AG04450 (cell line): Measurements from ENCODE around the gene ID1. TPM values are rescaled to one million over a fixed set of nuclear protein-coding genes. Genes with fewer than 3 reads are reported as not detected.

Experiments
- CTCF ChIA-PET: fragments of 300-600, 350-600 bp; formaldehyde crosslinking; extraction: SDS; loops from one replicate; lab custom pipeline; 2022; ENCODE audit warnings: antibody characterized with exemption, inconsistent platforms; lab: Charles Lee
- POLR2A ChIA-PET: fragments of 350-600 bp; formaldehyde crosslinking; extraction: SDS; loops from one replicate; lab custom pipeline; 2021; ENCODE audit warnings: antibody characterized with exemption, inconsistent platforms; lab: Yijun Ruan, JAX
- DNase-seq: peaks from one replicate; pipeline ENCODE4 v3.0.0-alpha.2; 2011; ENCODE audit warnings: low read depth, low spot score
- H3K27ac ChIP-seq: one replicate; pipeline ENCODE4 v1.5.1; 2012; ENCODE audit warnings: low read depth, low read length, control low read depth
- H3K27me3 ChIP-seq: one replicate; pipeline ENCODE4 v1.6.0; 2012; ENCODE audit warnings: low read length; ENCODE audit not compliant: control insufficient read depth, insufficient read depth
- H3K4me3 ChIP-seq: 2 replicates; pipeline ENCODE4 v1.5.1; 2011; ENCODE audit warnings: mild to moderate bottlenecking, low read depth, low read length, control low read depth
- H3K9me3 ChIP-seq: 2 replicates; pipeline ENCODE4 v1.5.1; 2012; ENCODE audit warnings: low read length; ENCODE audit not compliant: control insufficient read depth, insufficient read depth
- polyA plus RNA-seq: library from polyadenylated mRNA; depleted of rRNA; stranded (reverse); fragments of >200 nt; gene quantifications from 2 replicates; pipeline ENCODE4 v1.2.3, GENCODE V29; 2011
- TF ChIP-seq, protein P1 (sequence below): IDR thresholded peaks from 2 replicates; pipeline ENCODE4 v1.5.1; 2011; ENCODE audit warnings: low read depth, low read length, control low read depth, inconsistent platforms

Gene ID1
- polyA plus RNA-seq, 1 experiment = 7.8 TPM

DNA sequence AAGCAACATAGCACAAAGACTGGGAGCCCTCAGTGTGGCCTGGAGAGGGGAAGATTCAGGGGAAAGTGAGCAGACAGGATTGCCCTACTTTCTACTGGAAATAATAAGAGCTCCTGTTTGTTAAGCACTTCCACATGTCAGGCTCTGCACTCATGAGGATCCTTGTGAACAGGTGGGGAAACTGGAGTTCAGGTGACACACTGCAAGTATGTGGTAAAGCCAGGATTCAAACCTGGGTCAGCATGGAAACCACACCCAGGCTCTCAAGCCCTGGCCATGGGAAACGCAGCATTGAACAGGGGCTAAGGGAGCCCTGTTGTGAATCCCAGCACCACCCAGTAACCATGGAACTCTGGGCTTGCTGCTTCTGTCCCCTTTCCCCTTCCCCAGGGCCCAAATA, 42.8 kb upstream of the ID1 start:
- Histone ChIP-seq H3K9me3 (no peaks in the 10 kb centered on the region), H3K27me3 (no peaks in the 10 kb centered on the region), H3K4me3 (no peak overlapping the region), H3K27ac (no peak overlapping the region)
- DNase-seq = no peak
- TF ChIP-seq, protein P1, sequence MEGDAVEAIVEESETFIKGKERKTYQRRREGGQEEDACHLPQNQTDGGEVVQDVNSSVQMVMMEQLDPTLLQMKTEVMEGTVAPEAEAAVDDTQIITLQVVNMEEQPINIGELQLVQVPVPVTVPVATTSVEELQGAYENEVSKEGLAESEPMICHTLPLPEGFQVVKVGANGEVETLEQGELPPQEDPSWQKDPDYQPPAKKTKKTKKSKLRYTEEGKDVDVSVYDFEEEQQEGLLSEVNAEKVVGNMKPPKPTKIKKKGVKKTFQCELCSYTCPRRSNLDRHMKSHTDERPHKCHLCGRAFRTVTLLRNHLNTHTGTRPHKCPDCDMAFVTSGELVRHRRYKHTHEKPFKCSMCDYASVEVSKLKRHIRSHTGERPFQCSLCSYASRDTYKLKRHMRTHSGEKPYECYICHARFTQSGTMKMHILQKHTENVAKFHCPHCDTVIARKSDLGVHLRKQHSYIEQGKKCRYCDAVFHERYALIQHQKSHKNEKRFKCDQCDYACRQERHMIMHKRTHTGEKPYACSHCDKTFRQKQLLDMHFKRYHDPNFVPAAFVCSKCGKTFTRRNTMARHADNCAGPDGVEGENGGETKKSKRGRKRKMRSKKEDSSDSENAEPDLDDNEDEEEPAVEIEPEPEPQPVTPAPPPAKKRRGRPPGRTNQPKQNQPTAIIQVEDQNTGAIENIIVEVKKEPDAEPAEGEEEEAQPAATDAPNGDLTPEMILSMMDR = no peak
- ChIA-PET POLR2A (interaction anchor here (1.1 to 4.4 kb wide), 5 partner anchors 11 to 50 kb away, joined by 3 to 55 read pairs (median 9); partner anchors contain the start of gene ID1), CTCF (interaction anchor here (0.6 to 23.4 kb wide), 34 partner anchors 8 to 196 kb away, joined by 3 to 1107 read pairs (median 4); partner anchors contain the start of genes BCL2L1, HM13 and ID1)

DNA sequence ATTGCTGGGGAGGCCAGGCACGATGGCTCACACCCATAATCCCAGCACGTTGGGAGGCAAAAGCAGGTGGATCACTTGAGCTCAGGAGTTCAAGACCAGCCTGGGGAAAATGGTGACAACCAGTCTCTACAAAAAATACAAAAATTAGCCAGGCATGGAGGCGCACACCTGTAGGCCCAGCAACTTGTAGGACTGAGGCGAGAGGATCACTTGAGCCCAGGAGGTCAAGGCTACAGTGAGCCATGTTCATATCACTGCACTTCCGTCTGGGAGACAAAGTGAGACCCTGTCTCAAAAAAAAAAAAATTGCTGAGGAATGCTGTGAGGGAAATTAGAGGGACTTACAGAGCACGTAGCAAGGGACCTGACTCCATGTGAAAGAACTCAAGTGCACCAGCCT, 40.8 kb upstream of the ID1 start:
- ChIA-PET CTCF (interaction anchor here (7.1 to 23.4 kb wide), 2 partner anchors 46 to 159 kb away, joined by 61 to 1107 read pairs; partner anchors contain the start of genes BCL2L1 and ID1), POLR2A (no interaction called here)
- no peak overlapping the region for H3K4me3 ChIP-seq
- no peaks in the 10 kb centered on the region for H3K27me3 ChIP-seq
- no peak for DNase-seq
- H3K27ac ChIP-seq = no peak overlapping the region
- TF ChIP-seq, protein P1 = no peak
- H3K9me3 ChIP-seq = no peaks in the 10 kb centered on the region

DNA sequence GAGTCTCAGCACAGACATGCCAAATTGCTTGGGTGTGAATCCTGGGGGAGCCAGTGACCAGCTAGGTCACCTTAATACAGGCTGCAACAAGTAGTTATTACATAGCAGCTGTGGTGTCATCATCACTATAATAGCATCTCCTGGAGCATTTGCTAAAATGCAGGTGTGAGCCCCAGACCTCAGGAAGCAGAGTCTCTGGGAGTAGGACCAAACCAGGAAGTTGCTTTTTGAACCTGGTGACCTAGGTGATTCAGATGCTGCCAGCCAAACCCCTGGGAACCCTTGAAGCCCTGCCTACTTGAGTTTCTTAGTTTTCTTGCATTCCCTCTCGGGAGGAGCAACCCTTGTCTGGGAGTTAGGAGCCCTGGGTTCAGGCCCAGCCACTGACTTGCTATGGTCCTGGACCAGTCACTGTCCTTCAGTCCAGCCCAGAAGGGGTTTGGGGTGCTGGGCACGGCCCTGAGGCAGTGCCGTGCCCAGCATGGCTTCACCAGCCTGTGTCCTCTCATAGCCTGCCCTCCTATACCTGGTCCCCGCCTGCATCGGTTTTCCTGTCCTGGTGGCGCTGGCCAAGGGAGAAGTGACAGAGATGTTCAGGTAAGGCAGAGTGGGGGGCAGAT, 39.3 kb upstream of the ID1 start:
- TF ChIP-seq, protein P1 = no peak
- no peak overlapping the region for H3K4me3 ChIP-seq
- no peaks in the 10 kb centered on the region for H3K9me3 ChIP-seq
- H3K27ac ChIP-seq = no peak overlapping the region
- no peak for DNase-seq
- ChIA-PET CTCF (interaction anchor here (23.4 kb wide), 1 partner anchor 45 kb away, joined by 1107 read pairs; the partner anchor contains the start of gene ID1), POLR2A (interaction anchor here (5.9 kb wide), 1 partner anchor 39 kb away, joined by 42 read pairs; the partner anchor contains the start of gene ID1)
- H3K27me3 ChIP-seq = no peaks in the 10 kb centered on the region

DNA sequence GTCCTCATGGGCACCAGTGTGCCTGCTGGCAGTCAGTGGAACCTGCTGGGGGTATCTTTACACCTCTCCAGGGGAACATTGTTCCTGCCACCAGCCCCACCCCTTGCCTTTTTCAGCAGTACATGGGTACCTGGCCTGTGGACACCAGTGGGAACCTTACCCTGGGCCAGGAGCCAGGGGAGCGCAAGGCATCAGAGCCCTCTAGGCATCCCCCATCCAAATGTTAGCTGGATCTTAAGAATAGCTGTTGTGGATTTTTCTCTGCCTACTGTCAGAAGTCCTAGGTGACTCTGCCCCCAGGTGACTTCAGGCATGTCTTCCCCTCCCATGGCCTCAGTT, 38.8 kb upstream of the ID1 start:
- no peak overlapping the region for H3K27ac ChIP-seq
- H3K27me3 ChIP-seq = no peaks in the 10 kb centered on the region
- TF ChIP-seq, protein P1 = no peak
- POLR2A ChIA-PET = interaction anchor here (5.9 kb wide), 1 partner anchor 39 kb away, joined by 42 read pairs; the partner anchor contains the start of gene ID1
- no peak for DNase-seq
- no peak overlapping the region for H3K4me3 ChIP-seq
- CTCF ChIA-PET = interaction anchor here (23.4 kb wide), 1 partner anchor 44 kb away, joined by 1107 read pairs; the partner anchor contains the start of gene ID1
- no peaks in the 10 kb centered on the region for H3K9me3 ChIP-seq
